Large intestine (tissue), 3 donors: ENCODE measurements around the gene DSCAML1. TPM values are rescaled to one million over a fixed set of nuclear protein-coding genes. Genes with fewer than 3 reads are reported as not detected.
"Not testable (repeated sequence)": the region's sequence is repeated elsewhere in the genome, so short reads cannot be mapped to it uniquely, and the experiment has no call there.

ENCODE experiments used
- DNase-seq, 2 donors: peaks; one replicate each; pipeline versions ENCODE4 v3.0.0 to v3.0.0-alpha.2; 2013
- H3K27ac ChIP-seq: one replicate; pipeline ENCODE4 v1.5.1; 2013; ENCODE audit warnings: low read length
- H3K27me3 ChIP-seq: 2 replicates; pipeline ENCODE4 v1.6.1; 2013; ENCODE audit warnings: low read length; ENCODE audit not compliant: control insufficient read depth, insufficient read depth
- H3K36me3 ChIP-seq: 2 replicates; pipeline ENCODE4 v1.6.1; 2013; ENCODE audit warnings: low read length; ENCODE audit not compliant: control insufficient read depth, insufficient read depth
- H3K4me1 ChIP-seq: one replicate; pipeline ENCODE4 v1.6.1; 2013; ENCODE audit warnings: low read length; ENCODE audit not compliant: control insufficient read depth, insufficient read depth
- H3K4me3 ChIP-seq: one replicate; pipeline ENCODE4 v1.5.1; 2013; ENCODE audit warnings: low read length
- H3K9me3 ChIP-seq: one replicate; pipeline ENCODE4 v1.6.1; 2013; ENCODE audit warnings: mild to moderate bottlenecking, low read depth, low read length, moderate library complexity; ENCODE audit not compliant: control insufficient read depth
- WGBS: methylation state at CpG from one replicate; pipeline ENCODE4 v1.1.5; 2013; ENCODE audit warnings: low lambda C conversion rate; ENCODE audit not compliant: insufficient coverage; 5-methylcytosine and 5-hydroxymethylcytosine counted together
- polyA plus RNA-seq: library from polyadenylated mRNA; unstranded; fragments of 120-200 nt; gene quantifications from one replicate; pipeline ENCODE4 v1.2.1, GENCODE V29; 2013

The DSCAML1 gene
- polyA plus RNA-seq, 1 donor = 1.6 TPM

DNA sequence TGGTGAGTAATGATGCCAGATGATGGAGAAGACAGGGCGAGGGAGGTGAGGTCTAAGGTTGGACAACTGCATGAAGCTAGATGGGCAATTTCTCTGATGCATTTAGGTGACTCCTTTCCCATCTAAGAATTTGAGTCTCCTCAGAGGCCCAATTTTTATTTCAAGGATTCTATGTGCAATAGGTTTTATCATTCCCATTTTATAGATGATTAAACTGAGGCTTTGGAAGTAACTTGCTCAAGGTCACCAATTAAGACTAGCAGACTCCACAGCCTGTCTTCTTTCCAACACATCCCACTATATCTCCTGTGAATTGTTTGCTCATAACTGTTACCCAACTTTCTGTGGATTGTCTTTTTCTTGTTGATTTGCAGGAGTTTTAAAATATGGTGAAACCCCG lies 28.5 kb downstream of the DSCAML1 start:
- no peak overlapping the region for H3K27ac ChIP-seq
- no peak overlapping the region for H3K4me3 ChIP-seq
- no peak for DNase-seq
- no CpG with 5 or more reads among the region's 2 CpGs for WGBS
- H3K36me3 ChIP-seq = no peaks in the 10 kb centered on the region
- no peaks in the 10 kb centered on the region for H3K27me3 ChIP-seq
- H3K9me3 ChIP-seq = no peaks in the 10 kb centered on the region
- no peaks in the 10 kb centered on the region for H3K4me1 ChIP-seq

GRCh38 chr11:117767071-117767470 lies 29.9 kb downstream of the DSCAML1 start:
- Histone ChIP-seq H3K4me1 (no peaks in the 10 kb centered on the region), H3K27ac (no peak overlapping the region), H3K4me3 (no peak overlapping the region), H3K27me3 (no peaks in the 10 kb centered on the region), H3K9me3 (no peaks in the 10 kb centered on the region), H3K36me3 (no peaks in the 10 kb centered on the region)
- no CpG with 5 or more reads among the region's 10 CpGs for WGBS
- no peak for DNase-seq

DNA sequence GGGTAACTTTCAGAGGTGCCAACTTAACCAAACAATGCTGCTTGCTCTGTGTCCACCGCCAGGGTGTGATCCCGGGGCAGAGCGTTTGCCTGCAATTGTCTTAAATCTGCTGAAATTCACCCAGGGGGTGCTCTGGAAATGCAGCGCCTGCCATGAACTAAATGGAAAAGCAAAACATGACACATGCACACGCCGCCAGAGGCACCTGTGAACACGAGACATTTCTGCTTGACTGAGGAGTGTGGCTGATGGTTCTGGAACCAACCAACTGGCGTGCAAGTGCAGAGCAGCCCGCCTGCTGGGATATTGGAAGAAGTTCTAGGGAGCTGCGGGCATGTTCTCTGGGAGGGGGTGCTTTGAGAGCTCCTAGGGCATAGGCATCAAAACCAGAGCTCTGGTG lies 30.4 kb downstream of the DSCAML1 start:
- no peak overlapping the region for H3K27ac ChIP-seq
- H3K4me3 ChIP-seq = no peak overlapping the region
- no peaks in the 10 kb centered on the region for H3K9me3 ChIP-seq
- H3K27me3 ChIP-seq = no peaks in the 10 kb centered on the region
- WGBS = no CpG with 5 or more reads among the region's 10 CpGs
- H3K4me1 ChIP-seq = no peaks in the 10 kb centered on the region
- no peaks in the 10 kb centered on the region for H3K36me3 ChIP-seq
- DNase-seq = no peak

GRCh38 chr11:117766026-117766425 lies 31.0 kb downstream of the DSCAML1 start:
- Histone ChIP-seq H3K4me3 (no peak overlapping the region), H3K4me1 (no peaks in the 10 kb centered on the region), H3K27me3 (no peaks in the 10 kb centered on the region), H3K36me3 (no peaks in the 10 kb centered on the region), H3K27ac (no peak overlapping the region), H3K9me3 (no peaks in the 10 kb centered on the region)
- no peak for DNase-seq
- WGBS = 92% methylated on average over 2 of the region's 9 CpGs

DNA sequence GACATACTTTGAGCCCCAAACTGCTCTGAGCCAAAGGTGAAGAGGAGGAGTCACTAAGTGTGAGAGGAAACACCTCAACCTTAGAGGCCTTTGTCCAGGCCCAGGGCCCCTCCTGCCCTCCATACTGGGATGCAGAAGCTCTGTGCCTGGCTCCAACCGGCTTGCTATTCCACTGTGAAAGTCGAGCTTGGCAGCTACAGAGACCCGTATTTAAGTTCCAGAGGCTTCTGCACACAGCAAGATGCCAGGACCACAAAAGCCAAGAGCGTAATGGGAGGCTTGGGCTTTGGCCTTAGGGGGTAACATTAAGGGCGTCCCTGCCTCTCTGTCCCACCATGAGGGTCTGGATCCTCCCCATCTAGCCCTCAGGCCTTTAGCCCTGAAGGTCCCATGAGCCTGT lies 31.9 kb downstream of the DSCAML1 start:
- WGBS = no CpG with 5 or more reads among the region's 5 CpGs
- no peaks in the 10 kb centered on the region for H3K9me3 ChIP-seq
- no peaks in the 10 kb centered on the region for H3K27me3 ChIP-seq
- no peaks in the 10 kb centered on the region for H3K4me1 ChIP-seq
- no peaks in the 10 kb centered on the region for H3K36me3 ChIP-seq
- H3K4me3 ChIP-seq = no peak overlapping the region
- DNase-seq = no peak
- H3K27ac ChIP-seq = no peak overlapping the region

DNA sequence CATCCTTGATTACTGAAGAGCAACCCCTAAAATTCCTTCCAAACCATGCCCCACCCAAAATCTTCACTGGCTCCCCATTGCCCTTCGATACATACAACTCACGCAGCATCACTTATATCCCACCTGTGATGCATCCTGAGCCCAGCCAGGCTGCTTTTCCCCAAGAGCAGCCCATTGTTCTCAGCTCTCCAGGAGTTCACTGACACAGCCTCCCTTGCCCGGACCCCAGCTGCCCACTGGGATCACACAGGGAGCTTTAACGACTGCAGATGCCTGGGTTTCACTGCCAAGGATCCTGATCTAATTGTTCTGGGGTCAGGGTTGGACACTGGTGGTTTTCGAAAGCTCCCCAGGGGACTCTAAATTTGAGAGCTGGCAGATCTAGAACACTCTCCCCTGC lies 33.6 kb downstream of the DSCAML1 start:
- not testable (repeated sequence) for H3K27ac ChIP-seq, H3K27me3 ChIP-seq, H3K36me3 ChIP-seq, H3K9me3 ChIP-seq, DNase-seq, H3K4me1 ChIP-seq, H3K4me3 ChIP-seq
- no CpG with 5 or more reads among the region's 5 CpGs for WGBS

DNA sequence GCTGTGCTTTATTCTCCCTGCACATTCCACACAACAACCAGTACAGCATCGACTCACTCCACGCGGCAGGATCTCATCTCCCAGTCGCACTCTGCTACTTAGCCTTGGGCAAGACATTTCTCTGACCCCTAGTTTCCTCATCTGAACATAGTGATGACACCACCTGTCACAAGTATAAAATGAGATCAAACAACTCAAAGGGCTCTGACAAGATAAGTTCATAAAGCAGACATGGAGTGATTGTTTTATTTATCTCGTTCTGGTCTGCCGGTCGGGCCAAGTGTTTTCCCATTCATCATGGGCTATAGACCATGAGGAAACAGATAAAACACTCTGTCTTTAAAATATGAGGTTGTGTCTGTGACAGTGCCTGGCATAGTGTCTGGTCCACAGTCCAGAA lies 35.0 kb downstream of the DSCAML1 start:
- WGBS = no CpG with 5 or more reads among the region's 7 CpGs
- Histone ChIP-seq H3K4me1 (peaks cover 8% of the 10 kb centered on the region), H3K27me3 (no peaks in the 10 kb centered on the region), H3K36me3 (no peaks in the 10 kb centered on the region), H3K4me3 (no peak overlapping the region), H3K27ac (no peak overlapping the region), H3K9me3 (no peaks in the 10 kb centered on the region)
- no peak for DNase-seq

GRCh38 chr11:117759305-117759704 lies 37.7 kb downstream of the DSCAML1 start:
- H3K9me3 ChIP-seq = no peaks in the 10 kb centered on the region
- H3K27me3 ChIP-seq = no peaks in the 10 kb centered on the region
- DNase-seq = peak in 1 of 2 donors; percentile 42
- no peak overlapping the region for H3K4me3 ChIP-seq
- no peaks in the 10 kb centered on the region for H3K36me3 ChIP-seq
- WGBS = no CpG with 5 or more reads among the region's 8 CpGs
- H3K27ac ChIP-seq = no peak overlapping the region
- H3K4me1 ChIP-seq = peaks cover 8% of the 10 kb centered on the region

- no peaks in the 10 kb centered on the region for H3K36me3 ChIP-seq
- H3K9me3 ChIP-seq = no peaks in the 10 kb centered on the region
- no peaks in the 10 kb centered on the region for H3K27me3 ChIP-seq
- H3K27ac ChIP-seq = no peak overlapping the region
- 57% methylated on average over 1 of the region's 4 CpGs for WGBS
- DNase-seq = peak in 1 of 2 donors; percentile 57
- H3K4me1 ChIP-seq = peaks cover 9% of the 10 kb centered on the region
- no peak overlapping the region for H3K4me3 ChIP-seq
Observed at GRCh38 chr11:117754030-117754429, 43.0 kb downstream of the DSCAML1 start.

DNA sequence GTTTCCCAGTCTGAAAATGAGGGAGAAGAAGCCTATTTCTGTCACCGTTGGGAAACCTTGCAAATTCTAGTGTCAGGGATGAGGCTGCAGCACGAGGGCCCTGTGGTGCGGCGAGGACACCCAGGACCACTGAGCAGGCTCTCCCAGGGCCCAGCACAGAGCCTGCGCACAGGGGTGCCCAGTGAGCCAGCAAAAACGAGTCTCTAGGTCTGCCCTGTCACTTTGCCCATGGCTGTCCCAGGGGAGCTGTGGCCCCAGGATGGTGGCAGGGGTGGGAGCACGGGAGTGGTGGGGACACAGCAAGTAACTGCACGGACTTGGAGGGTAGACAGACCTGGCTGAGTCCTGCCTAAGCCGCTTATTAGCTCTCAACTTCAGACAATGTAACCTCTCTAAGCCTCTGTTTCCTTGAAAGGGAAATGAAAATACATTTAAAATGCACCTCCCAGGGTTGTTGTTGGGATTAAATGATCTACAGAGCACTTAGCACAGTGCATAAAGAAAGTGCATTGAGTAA lies 44.2 kb downstream of the DSCAML1 start:
- Histone ChIP-seq H3K4me3 (no peak overlapping the region), H3K27ac (no peak overlapping the region), H3K4me1 (peaks cover 13% of the 10 kb centered on the region), H3K27me3 (no peaks in the 10 kb centered on the region), H3K9me3 (no peaks in the 10 kb centered on the region), H3K36me3 (no peaks in the 10 kb centered on the region)
- WGBS = 100% methylated on average over 1 of the region's 9 CpGs
- no peak for DNase-seq

- Histone ChIP-seq H3K27ac (no peak overlapping the region), H3K36me3 (no peaks in the 10 kb centered on the region), H3K4me3 (no peak overlapping the region), H3K27me3 (no peaks in the 10 kb centered on the region), H3K4me1 (peaks cover 13% of the 10 kb centered on the region), H3K9me3 (no peaks in the 10 kb centered on the region)
- WGBS = no CpG with 5 or more reads among the region's 2 CpGs
- DNase-seq = no peak
Observed at GRCh38 chr11:117752071-117752470, 44.9 kb downstream of the DSCAML1 start.
